Measurements from ENCODE around the gene GSTM4. TPM values are rescaled to one million over a fixed set of nuclear protein-coding genes. Genes with fewer than 3 reads are reported as not detected.

GSTM4 gene
- polyA plus RNA-seq, 1 experiment = 28.5 TPM

- CTCF ChIA-PET = interaction anchor here (0.7 to 11.8 kb wide), 11 partner anchors 12 to 343 kb away, joined by 4 to 288 read pairs (median 40); partner anchors contain the start of genes AHCYL1, AMPD2, EPS8L3 and GNAI3
Measured at GRCh38 chr1:109641861-109642260, 14.0 kb upstream of the GSTM4 start.

DNA sequence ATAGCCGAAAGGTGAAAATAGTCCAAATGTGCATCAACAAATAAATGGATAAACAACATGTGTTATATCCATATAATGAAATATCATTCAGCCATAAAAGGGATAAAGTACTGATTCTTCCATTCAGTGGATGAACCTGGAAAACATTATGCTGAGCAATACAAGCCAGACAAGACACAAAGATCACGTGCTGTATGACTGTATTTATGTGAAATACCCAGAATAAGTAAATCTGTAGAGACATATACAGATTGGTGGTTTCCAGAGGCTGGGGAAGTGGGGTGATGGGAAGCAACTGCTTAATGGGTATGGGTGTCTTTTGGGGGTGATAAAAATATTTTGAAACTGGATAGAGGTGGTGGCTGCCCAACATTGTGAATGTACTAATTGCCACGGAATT, 13.3 kb upstream of the GSTM4 start:
- ChIA-PET CTCF (interaction anchor here (0.7 to 11.8 kb wide), 10 partner anchors 11 to 341 kb away, joined by 3 to 288 read pairs (median 4); partner anchors contain the start of genes AHCYL1, AMPD2, GNAI3 and GNAT2), POLR2A (no interaction called here)
- no peak for DNase-seq (ENCODE audit: low read depth)
- Histone ChIP-seq H3K4me3 (ENCODE audit: low read depth, low read length) (no peak overlapping the region), H3K36me3 (ENCODE audit: control insufficient read depth, insufficient read depth, low read length) (no peaks in the 10 kb centered on the region), H3K27me3 (ENCODE audit: control insufficient read depth, insufficient read depth, low read length) (no peaks in the 10 kb centered on the region)
- TF ChIP-seq CTCF (IDR thresholded peaks at IDR 0.05; ENCODE audit: insufficient read depth, low read depth, low read length) = no peak

More at GRCh38 chr1:109641861-109642260, 14.0 kb upstream of the GSTM4 start:
- no peaks in the 10 kb centered on the region for H3K36me3 ChIP-seq (ENCODE audit: control insufficient read depth, insufficient read depth, low read length)
- no peak for TF ChIP-seq CTCF (IDR thresholded peaks at IDR 0.05; ENCODE audit: insufficient read depth, low read depth, low read length)
- no peak overlapping the region for H3K4me3 ChIP-seq (ENCODE audit: low read depth, low read length)
- no peaks in the 10 kb centered on the region for H3K27me3 ChIP-seq (ENCODE audit: control insufficient read depth, insufficient read depth, low read length)
- POLR2A ChIA-PET = no interaction called here
- no peak for DNase-seq (ENCODE audit: low read depth)

GRCh38 chr1:109643385-109644230, 12.3 kb upstream of the GSTM4 start:
- no peak overlapping the region for H3K4me3 ChIP-seq (ENCODE audit: low read depth, low read length)
- peak; percentile 85 for TF ChIP-seq CTCF (IDR thresholded peaks at IDR 0.05; ENCODE audit: insufficient read depth, low read depth, low read length)
- DNase-seq (ENCODE audit: low read depth) = no peak
- ChIA-PET CTCF (interaction anchor here (0.7 to 11.8 kb wide), 13 partner anchors 10 to 340 kb away, joined by 3 to 288 read pairs (median 4); partner anchors contain the start of genes AHCYL1, AMPD2, GNAI3 and GNAT2), POLR2A (no interaction called here)
- no peaks in the 10 kb centered on the region for H3K36me3 ChIP-seq (ENCODE audit: control insufficient read depth, insufficient read depth, low read length)
- H3K27me3 ChIP-seq (ENCODE audit: control insufficient read depth, insufficient read depth, low read length) = no peaks in the 10 kb centered on the region

- Histone ChIP-seq H3K36me3 (ENCODE audit: control insufficient read depth, insufficient read depth, low read length) (no peaks in the 10 kb centered on the region), H3K4me3 (ENCODE audit: low read depth, low read length) (no peak overlapping the region), H3K27me3 (ENCODE audit: control insufficient read depth, insufficient read depth, low read length) (no peaks in the 10 kb centered on the region)
- CTCF ChIA-PET = interaction anchor here (0.7 to 10.7 kb wide), 2 partner anchors 32 to 128 kb away, joined by 3 to 288 read pairs; no protein-coding TSS in a partner anchor
- no peak for DNase-seq (ENCODE audit: low read depth)
- POLR2A ChIA-PET = no interaction called here
- no peak for TF ChIP-seq CTCF (IDR thresholded peaks at IDR 0.05; ENCODE audit: insufficient read depth, low read depth, low read length)
Measured at GRCh38 chr1:109644670-109645069, 11.2 kb upstream of the GSTM4 start.

GRCh38 chr1:109649491-109649914, 6.4 kb upstream of the GSTM4 start:
- Histone ChIP-seq H3K27me3 (ENCODE audit: control insufficient read depth, insufficient read depth, low read length) (peaks cover 2% of the 10 kb centered on the region; the same call in 1 of the 2 replicates), H3K36me3 (ENCODE audit: control insufficient read depth, insufficient read depth, low read length) (no peaks in the 10 kb centered on the region), H3K4me3 (ENCODE audit: low read depth, low read length) (peak overlapping the region; percentile 34)
- DNase-seq (ENCODE audit: low read depth) = no peak
- ChIA-PET POLR2A (no interaction called here), CTCF (interaction anchor here (0.7 to 10.9 kb wide), 22 partner anchors 9 to 336 kb away, joined by 3 to 210 read pairs (median 5); partner anchors contain the start of genes AHCYL1, GNAI3 and GPR61)
- TF ChIP-seq CTCF (IDR thresholded peaks at IDR 0.05; ENCODE audit: insufficient read depth, low read depth, low read length) = peak; percentile 60
